Activated T-helper 2 cell treated with anti-CD3 and anti-CD28 coated beads, Interferon-gamma antibody, Interleukin-2, Interleukin-4, amounts not matched to agents 10 μg/mL and 5 μg/mL and 100 μg/mL, durations not matched to agents 14 hours and 24 hours and 36 hours (primary cell): Measurements from ENCODE around the gene ZDHHC16. TPM values are rescaled to one million over a fixed set of nuclear protein-coding genes. Genes with fewer than 3 reads are reported as not detected.

ENCODE experiments used
- total RNA-seq: library from RNA; stranded (reverse); gene quantifications from 2 replicates; pipeline ENCODE4 v1.2.3, GENCODE V29; 2022

The ZDHHC16 gene
- total RNA-seq, 1 donor from 2014 or later, result 41.4 TPM

Other genes starting within 250 kb of the ZDHHC16 start
- 25.3 and 29.9 TPM in 2 replicates for gene ARHGAP19, start 153.5 kb upstream of the ZDHHC16 start, total RNA-seq
- gene FRAT1, start 126.9 kb upstream of the ZDHHC16 start, total RNA-seq, result 2.9 and 3.4 TPM in 2 replicates
- 10.4 and 10.6 TPM in 2 replicates for gene FRAT2, start 111.4 kb upstream of the ZDHHC16 start, total RNA-seq
- gene RRP12, start 44.8 kb upstream of the ZDHHC16 start, total RNA-seq, result 69.8 and 70.1 TPM in 2 replicates
- 877 and 885 TPM in 2 replicates for gene PGAM1, start 20.0 kb upstream of the ZDHHC16 start, total RNA-seq
- gene EXOSC1, start 169 bp upstream of the ZDHHC16 start, total RNA-seq, result 49.9 and 53.4 TPM in 2 replicates
- 106 and 108 TPM in 2 replicates for gene MMS19, start 52.2 kb downstream of the ZDHHC16 start, total RNA-seq
- 1.6 and 1.8 TPM in 2 replicates for gene UBTD1, start 52.7 kb downstream of the ZDHHC16 start, total RNA-seq
- gene ANKRD2, start 126.6 kb downstream of the ZDHHC16 start, total RNA-seq, result 0.18 and 0.57 TPM in 2 replicates
- gene HOGA1, start 138.2 kb downstream of the ZDHHC16 start, total RNA-seq, result not detected in 2 replicates
- not detected in 2 replicates for gene C10orf62, start 143.5 kb downstream of the ZDHHC16 start, total RNA-seq
- gene MORN4, start 187.3 kb downstream of the ZDHHC16 start, total RNA-seq, result 1.8 and 2.9 TPM in 2 replicates
- gene PI4K2A, start 194.5 kb downstream of the ZDHHC16 start, total RNA-seq, result 15.8 and 17.4 TPM in 2 replicates
- gene AVPI1, start 241.1 kb downstream of the ZDHHC16 start, total RNA-seq, result 2.3 and 2.4 TPM in 2 replicates